HEK293 (cell line): ENCODE measurements around the gene SUPT3H.

Experiments
- CTCF ChIA-PET: fragments of 350-600 bp; formaldehyde crosslinking; extraction: SDS; loops from one replicate; lab custom pipeline; 2021; ENCODE audit warnings: antibody characterized with exemption; lab: Yijun Ruan, JAX
- POLR2A ChIA-PET: fragments of 300-600 bp; formaldehyde crosslinking; extraction: SDS; loops from one replicate; lab custom pipeline; 2020; ENCODE audit warnings: antibody characterized with exemption, inconsistent platforms; lab: Yijun Ruan, JAX
- H3K27ac ChIP-seq: fragments of 200-500 bp; sonication (Bioruptor generic); 2 replicates; pipeline ENCODE4 v1.5.1; 2014; ENCODE audit warnings: low read depth, low read length, control low read depth, inconsistent platforms; ENCODE audit errors: extremely low read depth
- H3K36me3 ChIP-seq, 2 experiments: fragments of 200-500 bp in 1 of 2; sonication (Bioruptor generic) in 1 of 2; 1 replicate in 1 of 2; 2 replicates in 1 of 2; pipeline ENCODE4 v1.5.1; 2014 to 2017; ENCODE audit warnings: inconsistent platforms in 2 of 2, low read length in 2 of 2; ENCODE audit not compliant: control insufficient read depth in 2 of 2, insufficient read depth in 1 of 2
- H3K4me1 ChIP-seq: fragments of 200-500 bp; sonication (Bioruptor generic); 2 replicates; pipeline ENCODE4 v1.5.1; 2014; ENCODE audit warnings: mild to moderate bottlenecking, low read length, inconsistent platforms; ENCODE audit not compliant: control insufficient read depth, insufficient read depth
- H3K4me3 ChIP-seq: 2 replicates; pipeline ENCODE4 v1.5.1; 2011; ENCODE audit warnings: low read depth, mild to moderate bottlenecking, control low read depth, low read length, moderate library complexity
- H3K9me3 ChIP-seq: fragments of 200-500 bp; sonication (Bioruptor generic); 2 replicates; pipeline ENCODE4 v1.5.1; 2014; ENCODE audit warnings: low read depth, low read length, inconsistent platforms; ENCODE audit not compliant: control insufficient read depth, insufficient read depth
- SETDB1 ChIP-seq: IDR thresholded peaks from one replicate; pipeline ENCODE4 v1.6.1; 2017; ENCODE audit warnings: mild to moderate bottlenecking, low read length, moderate library complexity, mixed read lengths; ENCODE audit not compliant: insufficient read length
- YY1 ChIP-seq: fragments of 450-650 bp; formaldehyde crosslinking; IDR thresholded peaks from 2 replicates; pipeline ENCODE4 v1.5.1; 2018; ENCODE audit warnings: missing biosample characterization, missing genetic modification characterization
- ZBTB21 ChIP-seq: fragments of 450-650 bp; formaldehyde crosslinking; IDR thresholded peaks from 2 replicates; pipeline ENCODE4 v1.5.1; 2017; ENCODE audit warnings: missing biosample characterization, missing genetic modification characterization
- ZNF112 ChIP-seq: fragments of 450-650 bp; formaldehyde crosslinking; IDR thresholded peaks from 2 replicates; pipeline ENCODE4 v1.5.0; 2017; ENCODE audit warnings: missing biosample characterization, missing genetic modification characterization
- ZNF121 ChIP-seq: fragments of 450-650 bp; formaldehyde crosslinking; IDR thresholded peaks from 2 replicates; pipeline ENCODE4 v1.5.1; 2016; ENCODE audit warnings: missing biosample characterization, missing genetic modification characterization
- ZNF140 ChIP-seq: fragments of 450-650 bp; formaldehyde crosslinking; IDR thresholded peaks from 2 replicates; pipeline ENCODE4 v1.5.1; 2016; ENCODE audit warnings: missing biosample characterization, missing genetic modification characterization
- ZNF169 ChIP-seq: fragments of 450-650 bp; formaldehyde crosslinking; IDR thresholded peaks from 2 replicates; pipeline ENCODE4 v1.5.1; 2016; ENCODE audit warnings: missing biosample characterization, missing genetic modification characterization
- ZNF302 ChIP-seq: fragments of 450-650 bp; formaldehyde crosslinking; IDR thresholded peaks from 2 replicates; pipeline ENCODE4 v1.5.1; 2016; ENCODE audit warnings: missing biosample characterization, missing genetic modification characterization, low read depth
- ZNF341 ChIP-seq: fragments of 450-650 bp; formaldehyde crosslinking; IDR thresholded peaks from 2 replicates; pipeline ENCODE4; 2016; ENCODE audit warnings: low read depth, missing biosample characterization, missing genetic modification characterization
- ZNF394 ChIP-seq: fragments of 450-650 bp; formaldehyde crosslinking; IDR thresholded peaks from 2 replicates; pipeline ENCODE4 v1.5.1; 2016; ENCODE audit warnings: missing biosample characterization, missing genetic modification characterization, mild to moderate bottlenecking, moderate library complexity, borderline replicate concordance
- ZNF416 ChIP-seq: fragments of 450-650 bp; formaldehyde crosslinking; IDR thresholded peaks from 2 replicates; pipeline ENCODE4 v1.5.1; 2016; ENCODE audit warnings: missing biosample characterization, missing genetic modification characterization
- ZNF623 ChIP-seq: fragments of 450-650 bp; formaldehyde crosslinking; IDR thresholded peaks from 2 replicates; pipeline ENCODE4 v1.5.1; 2016; ENCODE audit warnings: missing biosample characterization, missing genetic modification characterization
- ZNF654 ChIP-seq: fragments of 450-650 bp; formaldehyde crosslinking; IDR thresholded peaks from 2 replicates; pipeline ENCODE4 v1.5.1; 2016; ENCODE audit warnings: low read depth, missing biosample characterization, missing genetic modification characterization
- ZNF791 ChIP-seq: fragments of 450-650 bp; formaldehyde crosslinking; IDR thresholded peaks from 2 replicates; pipeline ENCODE4 v1.5.1; 2016; ENCODE audit warnings: missing biosample characterization, missing genetic modification characterization
- TF ChIP-seq, protein P1 (sequence below): fragments of 450-650 bp; formaldehyde crosslinking; IDR thresholded peaks from 2 replicates; pipeline ENCODE4 v1.5.1; 2016; ENCODE audit warnings: missing biosample characterization, missing genetic modification characterization
- TF ChIP-seq, protein P2 (sequence below): fragments of 450-650 bp; formaldehyde crosslinking; IDR thresholded peaks from 2 replicates; pipeline ENCODE4 v1.5.1; 2016; ENCODE audit warnings: missing biosample characterization, missing genetic modification characterization, borderline replicate concordance
- TF ChIP-seq, protein P3 (sequence below): fragments of 450-650 bp; formaldehyde crosslinking; IDR thresholded peaks from 2 replicates; pipeline ENCODE4 v1.5.1; 2017; ENCODE audit warnings: missing biosample characterization, mild to moderate bottlenecking, missing genetic modification characterization, moderate library complexity
- TF ChIP-seq, protein P4 (sequence below): fragments of 450-650 bp; formaldehyde crosslinking; optimal IDR thresholded peaks from 2 replicates; pipeline ENCODE3; 2016; ENCODE audit warnings: missing biosample characterization, mild to moderate bottlenecking, missing genetic modification characterization
- TF ChIP-seq, protein P5 (sequence below): fragments of 450-650 bp; formaldehyde crosslinking; IDR thresholded peaks from 2 replicates; pipeline ENCODE4 v1.5.1; 2016; ENCODE audit warnings: missing biosample characterization, missing genetic modification characterization

Gene SUPT3H

DNA sequence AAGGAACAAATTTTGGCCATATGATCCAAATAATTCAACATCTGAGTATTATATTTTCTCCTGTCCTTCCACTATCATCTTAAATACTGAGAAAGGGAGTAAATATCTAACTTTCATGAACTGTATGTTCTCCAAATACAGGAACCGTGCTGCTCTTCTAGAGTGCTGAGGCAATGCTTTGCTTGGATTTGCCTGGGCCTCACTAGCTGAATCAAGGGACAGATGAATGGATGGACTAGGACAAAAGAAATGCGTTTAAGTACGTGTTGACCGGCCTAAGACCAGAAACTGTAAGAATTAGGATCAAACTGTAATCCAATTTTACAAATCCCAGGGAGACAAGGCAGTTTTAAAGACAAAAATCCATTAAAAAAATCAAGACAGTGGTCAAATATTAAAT, 412.0 kb downstream of the SUPT3H start (continued):
- no peak for TF ChIP-seq YY1
- no peak for TF ChIP-seq SETDB1
- TF ChIP-seq, protein P1, sequence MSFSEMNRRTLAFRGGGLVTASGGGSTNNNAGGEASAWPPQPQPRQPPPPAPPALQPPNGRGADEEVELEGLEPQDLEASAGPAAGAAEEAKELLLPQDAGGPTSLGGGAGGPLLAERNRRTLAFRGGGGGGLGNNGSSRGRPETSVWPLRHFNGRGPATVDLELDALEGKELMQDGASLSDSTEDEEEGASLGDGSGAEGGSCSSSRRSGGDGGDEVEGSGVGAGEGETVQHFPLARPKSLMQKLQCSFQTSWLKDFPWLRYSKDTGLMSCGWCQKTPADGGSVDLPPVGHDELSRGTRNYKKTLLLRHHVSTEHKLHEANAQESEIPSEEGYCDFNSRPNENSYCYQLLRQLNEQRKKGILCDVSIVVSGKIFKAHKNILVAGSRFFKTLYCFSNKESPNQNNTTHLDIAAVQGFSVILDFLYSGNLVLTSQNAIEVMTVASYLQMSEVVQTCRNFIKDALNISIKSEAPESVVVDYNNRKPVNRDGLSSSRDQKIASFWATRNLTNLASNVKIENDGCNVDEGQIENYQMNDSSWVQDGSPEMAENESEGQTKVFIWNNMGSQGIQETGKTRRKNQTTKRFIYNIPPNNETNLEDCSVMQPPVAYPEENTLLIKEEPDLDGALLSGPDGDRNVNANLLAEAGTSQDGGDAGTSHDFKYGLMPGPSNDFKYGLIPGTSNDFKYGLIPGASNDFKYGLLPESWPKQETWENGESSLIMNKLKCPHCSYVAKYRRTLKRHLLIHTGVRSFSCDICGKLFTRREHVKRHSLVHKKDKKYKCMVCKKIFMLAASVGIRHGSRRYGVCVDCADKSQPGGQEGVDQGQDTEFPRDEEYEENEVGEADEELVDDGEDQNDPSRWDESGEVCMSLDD (tag by site-specific recombination), result no peak
- TF ChIP-seq, all 188 proteins: peak for 0

DNA sequence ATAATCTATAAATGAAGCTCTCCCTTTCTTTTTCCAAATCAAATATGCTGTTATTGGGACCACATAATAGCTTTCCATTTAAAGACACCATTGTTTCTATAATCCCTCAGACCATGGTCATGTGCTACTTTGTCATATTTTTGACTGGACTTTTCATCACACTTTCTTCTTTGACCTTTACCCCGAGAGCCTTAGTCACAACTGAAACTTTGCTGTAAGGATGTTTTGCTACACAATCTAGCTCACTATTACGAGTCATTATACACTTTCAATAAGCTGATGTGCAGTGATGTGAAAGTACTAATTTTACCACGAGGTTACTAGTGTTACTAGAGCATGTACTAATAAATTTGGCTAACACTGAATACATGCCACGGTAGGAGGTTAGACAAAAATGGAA, 416.8 kb downstream of the SUPT3H start:
- no peaks in the 10 kb centered on the region for H3K9me3 ChIP-seq
- no peaks in the 10 kb centered on the region for H3K4me1 ChIP-seq
- H3K4me3 ChIP-seq, result no peak overlapping the region
- TF ChIP-seq ZNF112 (tag by site-specific recombination) (no peak), ZNF140 (tag by site-specific recombination) (no peak), ZNF416 (tag by site-specific recombination) (no peak), ZNF169 (tag by site-specific recombination) (no peak), ZNF394 (tag by site-specific recombination) (no peak), ZNF623 (no peak), ZNF121 (tag by site-specific recombination) (no peak), ZNF341 (no peak), ZBTB21 (no peak)
- TF ChIP-seq, protein P2, sequence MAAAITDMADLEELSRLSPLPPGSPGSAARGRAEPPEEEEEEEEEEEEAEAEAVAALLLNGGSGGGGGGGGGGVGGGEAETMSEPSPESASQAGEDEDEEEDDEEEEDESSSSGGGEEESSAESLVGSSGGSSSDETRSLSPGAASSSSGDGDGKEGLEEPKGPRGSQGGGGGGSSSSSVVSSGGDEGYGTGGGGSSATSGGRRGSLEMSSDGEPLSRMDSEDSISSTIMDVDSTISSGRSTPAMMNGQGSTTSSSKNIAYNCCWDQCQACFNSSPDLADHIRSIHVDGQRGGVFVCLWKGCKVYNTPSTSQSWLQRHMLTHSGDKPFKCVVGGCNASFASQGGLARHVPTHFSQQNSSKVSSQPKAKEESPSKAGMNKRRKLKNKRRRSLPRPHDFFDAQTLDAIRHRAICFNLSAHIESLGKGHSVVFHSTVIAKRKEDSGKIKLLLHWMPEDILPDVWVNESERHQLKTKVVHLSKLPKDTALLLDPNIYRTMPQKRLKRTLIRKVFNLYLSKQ (tag by site-specific recombination), result no peak
- TF ChIP-seq, protein P3, sequence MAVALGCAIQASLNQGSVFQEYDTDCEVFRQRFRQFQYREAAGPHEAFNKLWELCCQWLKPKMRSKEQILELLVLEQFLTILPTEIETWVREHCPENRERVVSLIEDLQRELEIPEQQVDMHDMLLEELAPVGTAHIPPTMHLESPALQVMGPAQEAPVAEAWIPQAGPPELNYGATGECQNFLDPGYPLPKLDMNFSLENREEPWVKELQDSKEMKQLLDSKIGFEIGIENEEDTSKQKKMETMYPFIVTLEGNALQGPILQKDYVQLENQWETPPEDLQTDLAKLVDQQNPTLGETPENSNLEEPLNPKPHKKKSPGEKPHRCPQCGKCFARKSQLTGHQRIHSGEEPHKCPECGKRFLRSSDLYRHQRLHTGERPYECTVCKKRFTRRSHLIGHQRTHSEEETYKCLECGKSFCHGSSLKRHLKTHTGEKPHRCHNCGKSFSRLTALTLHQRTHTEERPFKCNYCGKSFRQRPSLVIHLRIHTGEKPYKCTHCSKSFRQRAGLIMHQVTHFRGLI (tag by site-specific recombination), result no peak
- TF ChIP-seq, all 188 proteins: peak for 0
- CTCF ChIA-PET, result interaction anchor here (0.6 to 0.7 kb wide), 2 partner anchors 8 to 44 kb away, joined by 3 read pairs; no protein-coding TSS in a partner anchor
- no peaks in the 10 kb centered on the region for H3K36me3 ChIP-seq
- POLR2A ChIA-PET, result no interaction called here
- no peak overlapping the region for H3K27ac ChIP-seq

DNA sequence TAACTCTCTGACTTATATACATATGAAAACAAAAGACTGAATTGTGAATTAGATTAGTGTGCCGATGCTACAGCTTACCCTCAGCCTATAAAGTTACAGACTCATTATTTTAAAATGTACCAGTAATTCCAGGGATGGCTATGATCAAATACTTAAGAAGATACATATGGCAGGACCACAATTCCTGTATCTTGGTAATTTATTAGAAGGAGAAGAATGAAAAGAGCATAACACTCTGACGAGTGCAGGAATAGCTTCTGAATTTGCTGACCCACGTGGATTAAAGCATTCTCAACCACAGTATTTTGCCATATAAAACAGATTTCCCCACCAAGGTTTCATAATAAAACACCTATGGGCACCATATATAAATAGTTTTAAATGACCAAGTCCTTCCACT, 418.1 kb downstream of the SUPT3H start:
- H3K27ac ChIP-seq, result no peak overlapping the region
- H3K36me3 ChIP-seq, result no peaks in the 10 kb centered on the region
- no peaks in the 10 kb centered on the region for H3K4me1 ChIP-seq
- POLR2A ChIA-PET, result no interaction called here
- no peaks in the 10 kb centered on the region for H3K9me3 ChIP-seq
- CTCF ChIA-PET, result no interaction called here
- no peak overlapping the region for H3K4me3 ChIP-seq
- TF ChIP-seq ZNF654 (tag by site-specific recombination), result no peak
- TF ChIP-seq, protein P4, sequence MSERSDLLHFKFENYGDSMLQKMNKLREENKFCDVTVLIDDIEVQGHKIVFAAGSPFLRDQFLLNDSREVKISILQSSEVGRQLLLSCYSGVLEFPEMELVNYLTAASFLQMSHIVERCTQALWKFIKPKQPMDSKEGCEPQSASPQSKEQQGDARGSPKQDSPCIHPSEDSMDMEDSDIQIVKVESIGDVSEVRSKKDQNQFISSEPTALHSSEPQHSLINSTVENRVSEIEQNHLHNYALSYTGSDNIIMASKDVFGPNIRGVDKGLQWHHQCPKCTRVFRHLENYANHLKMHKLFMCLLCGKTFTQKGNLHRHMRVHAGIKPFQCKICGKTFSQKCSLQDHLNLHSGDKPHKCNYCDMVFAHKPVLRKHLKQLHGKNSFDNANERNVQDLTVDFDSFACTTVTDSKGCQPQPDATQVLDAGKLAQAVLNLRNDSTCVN (tag by site-specific recombination), result no peak
- TF ChIP-seq, protein P5, sequence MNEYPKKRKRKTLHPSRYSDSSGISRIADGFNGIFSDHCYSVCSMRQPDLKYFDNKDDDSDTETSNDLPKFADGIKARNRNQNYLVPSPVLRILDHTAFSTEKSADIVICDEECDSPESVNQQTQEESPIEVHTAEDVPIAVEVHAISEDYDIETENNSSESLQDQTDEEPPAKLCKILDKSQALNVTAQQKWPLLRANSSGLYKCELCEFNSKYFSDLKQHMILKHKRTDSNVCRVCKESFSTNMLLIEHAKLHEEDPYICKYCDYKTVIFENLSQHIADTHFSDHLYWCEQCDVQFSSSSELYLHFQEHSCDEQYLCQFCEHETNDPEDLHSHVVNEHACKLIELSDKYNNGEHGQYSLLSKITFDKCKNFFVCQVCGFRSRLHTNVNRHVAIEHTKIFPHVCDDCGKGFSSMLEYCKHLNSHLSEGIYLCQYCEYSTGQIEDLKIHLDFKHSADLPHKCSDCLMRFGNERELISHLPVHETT, result no peak
- no peak for TF ChIP-seq ZNF791 (tag by site-specific recombination)
- TF ChIP-seq ZNF302, result no peak
- TF ChIP-seq, all 188 proteins: peak for 0
